Fibroblast of pulmonary artery (primary cell): Measurements from ENCODE around the gene RNF114.
A peak's percentile ranks its signal among the peaks of the same experiment; 100 is the strongest.

Experiments
- DNase-seq: peaks from one replicate; pipeline ENCODE4 v3.0.0-alpha.2; 2010; ENCODE audit warnings: low read depth
- H3K4me3 ChIP-seq: replicated peaks from 2 replicates; pipeline ENCODE4 v1.5.1; 2011; ENCODE audit warnings: low read depth, mild to moderate bottlenecking, control low read depth, low read length, moderate library complexity
- CTCF ChIP-seq: IDR thresholded peaks from 2 replicates; pipeline ENCODE4 v1.5.1; 2011; ENCODE audit warnings: mild to moderate bottlenecking, control low read depth, low read length, inconsistent platforms; ENCODE audit errors: missing control alignments

Gene RNF114

GRCh38 chr20:49918446-49918845, 17.8 kb upstream of the RNF114 start:
- no peak for TF ChIP-seq CTCF
- DNase-seq, result no peak
- H3K4me3 ChIP-seq, result no peak overlapping the region

- no peak for TF ChIP-seq CTCF
- DNase-seq, result no peak
- no peak overlapping the region for H3K4me3 ChIP-seq
Measured at GRCh38 chr20:49919009-49919408, 17.2 kb upstream of the RNF114 start.

- no peak for TF ChIP-seq CTCF
- no peak overlapping the region for H3K4me3 ChIP-seq
- no peak for DNase-seq
Measured at GRCh38 chr20:49919461-49919860, 16.7 kb upstream of the RNF114 start.

- DNase-seq, result no peak
- H3K4me3 ChIP-seq, result no peak overlapping the region
- TF ChIP-seq CTCF, result no peak
Measured at GRCh38 chr20:49924247-49924646, 11.9 kb upstream of the RNF114 start.

- no peak for DNase-seq
- TF ChIP-seq CTCF, result no peak
- no peak overlapping the region for H3K4me3 ChIP-seq
Measured at GRCh38 chr20:49925901-49926454, 10.2 kb upstream of the RNF114 start.

GRCh38 chr20:49928411-49929141, 7.6 kb upstream of the RNF114 start:
- peak; percentile 91 for DNase-seq
- no peak overlapping the region for H3K4me3 ChIP-seq
- TF ChIP-seq CTCF, result peak; percentile 86

GRCh38 chr20:49929142-49929494, 7.1 kb upstream of the RNF114 start:
- no peak for TF ChIP-seq CTCF
- no peak overlapping the region for H3K4me3 ChIP-seq
- no peak for DNase-seq
